Measurements from ENCODE around the gene MINK1. TPM values are rescaled to one million over a fixed set of nuclear protein-coding genes. Genes with fewer than 3 reads are reported as not detected.

Gene MINK1
- total RNA-seq, 4 donors from 2014 or later, result 111 to 278 (median 223) TPM

GRCh38 chr17:4892499-4893221 is 59.5 kb downstream of the MINK1 start:
- Histone ChIP-seq H3K27me3 (no peaks in the 10 kb centered on the region), H3K4me1 (no peaks in the 10 kb centered on the region), H3K27ac (no peak overlapping the region), H3K36me3 (peaks cover 0 to 90% (median 0%) of the 10 kb centered on the region in 3 donors), H3K4me3 (no peak overlapping the region), H3K9me3 (no peaks in the 10 kb centered on the region)
- no peak for TF ChIP-seq POLR2A (IDR thresholded peaks at IDR 0.05)
- no peak for TF ChIP-seq CTCF (IDR thresholded peaks at IDR 0.05)
- no peak for DNase-seq

GRCh38 chr17:4893272-4893671 is 60.1 kb downstream of the MINK1 start:
- Histone ChIP-seq H3K4me1 (no peaks in the 10 kb centered on the region), H3K9me3 (no peaks in the 10 kb centered on the region), H3K36me3 (peaks cover 0 to 84% (median 0%) of the 10 kb centered on the region in 3 donors), H3K27me3 (no peaks in the 10 kb centered on the region), H3K4me3 (no peak overlapping the region), H3K27ac (no peak overlapping the region)
- TF ChIP-seq POLR2A (IDR thresholded peaks at IDR 0.05) (no peak), CTCF (IDR thresholded peaks at IDR 0.05) (no peak)
- DNase-seq, result no peak

- TF ChIP-seq CTCF (IDR thresholded peaks at IDR 0.05) (no peak), POLR2A (IDR thresholded peaks at IDR 0.05) (no peak)
- Histone ChIP-seq H3K4me1 (peaks cover 0 to 4% (median 1%) of the 10 kb centered on the region in 4 donors), H3K27ac (no peak overlapping the region), H3K9me3 (no peaks in the 10 kb centered on the region), H3K36me3 (peaks cover 0 to 82% (median 0%) of the 10 kb centered on the region in 3 donors), H3K27me3 (no peaks in the 10 kb centered on the region), H3K4me3 (no peak overlapping the region)
- DNase-seq, result no peak
Observed at GRCh38 chr17:4893721-4894560, 60.8 kb downstream of the MINK1 start.

- TF ChIP-seq CTCF (IDR thresholded peaks at IDR 0.05) (no peak), POLR2A (IDR thresholded peaks at IDR 0.05) (no peak)
- Histone ChIP-seq H3K36me3 (peaks cover 0 to 73% (median 0%) of the 10 kb centered on the region in 3 donors), H3K27me3 (no peaks in the 10 kb centered on the region), H3K4me1 (peaks cover 0 to 13% (median 5%) of the 10 kb centered on the region in 4 donors), H3K4me3 (no peak overlapping the region), H3K27ac (no peak overlapping the region), H3K9me3 (no peaks in the 10 kb centered on the region)
- no peak for DNase-seq
Observed at GRCh38 chr17:4895121-4895520, 62.0 kb downstream of the MINK1 start.

DNA sequence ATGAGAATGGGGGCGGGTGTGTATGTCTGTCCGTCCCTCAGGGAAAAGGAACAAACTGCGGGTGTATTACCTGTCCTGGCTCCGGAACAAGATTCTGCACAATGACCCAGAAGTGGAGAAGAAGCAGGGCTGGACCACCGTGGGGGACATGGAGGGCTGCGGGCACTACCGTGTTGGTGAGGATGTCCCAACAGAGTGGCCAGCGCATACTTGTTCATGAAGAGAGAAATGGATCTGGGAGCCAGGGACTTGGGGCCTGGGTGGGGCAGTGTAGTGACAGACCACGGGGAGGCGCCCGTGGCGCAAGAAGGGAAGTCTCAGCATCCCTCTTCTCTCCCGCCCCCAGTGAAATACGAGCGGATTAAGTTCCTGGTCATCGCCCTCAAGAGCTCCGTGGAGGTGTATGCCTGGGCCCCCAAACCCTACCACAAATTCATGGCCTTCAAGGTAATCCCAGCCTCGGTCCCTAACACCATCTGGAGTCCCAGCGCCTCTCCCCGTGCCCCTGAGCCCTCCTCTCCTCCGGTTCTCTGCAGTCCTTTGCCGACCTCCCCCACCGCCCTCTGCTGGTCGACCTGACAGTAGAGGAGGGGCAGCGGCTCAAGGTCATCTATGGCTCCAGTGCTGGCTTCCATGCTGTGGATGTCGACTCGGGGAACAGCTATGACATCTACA is 62.7 kb downstream of the MINK1 start:
- H3K4me1 ChIP-seq, result peaks cover 0 to 20% (median 8%) of the 10 kb centered on the region in 4 donors
- TF ChIP-seq CTCF (IDR thresholded peaks at IDR 0.05), result no peak
- TF ChIP-seq POLR2A (IDR thresholded peaks at IDR 0.05), result no peak
- H3K9me3 ChIP-seq, result no peaks in the 10 kb centered on the region
- no peak overlapping the region for H3K4me3 ChIP-seq
- DNase-seq, result no peak
- H3K27me3 ChIP-seq, result no peaks in the 10 kb centered on the region
- H3K27ac ChIP-seq, result no peak overlapping the region
- H3K36me3 ChIP-seq, result peaks cover 0 to 67% (median 0%) of the 10 kb centered on the region in 3 donors

All from Peyer's patch (tissue), 4 donors.